Non-pigmented ciliary epithelial cell (primary cell): ENCODE results near the gene LMO3.
"Not testable (repeated sequence)": the region's sequence is repeated elsewhere in the genome, so short reads cannot be mapped to it uniquely, and the experiment has no call there.

Experiments
- DNase-seq: peaks from one replicate; pipeline ENCODE4 v3.0.0-alpha.2; 2010; ENCODE audit warnings: low read depth

Gene LMO3

DNA sequence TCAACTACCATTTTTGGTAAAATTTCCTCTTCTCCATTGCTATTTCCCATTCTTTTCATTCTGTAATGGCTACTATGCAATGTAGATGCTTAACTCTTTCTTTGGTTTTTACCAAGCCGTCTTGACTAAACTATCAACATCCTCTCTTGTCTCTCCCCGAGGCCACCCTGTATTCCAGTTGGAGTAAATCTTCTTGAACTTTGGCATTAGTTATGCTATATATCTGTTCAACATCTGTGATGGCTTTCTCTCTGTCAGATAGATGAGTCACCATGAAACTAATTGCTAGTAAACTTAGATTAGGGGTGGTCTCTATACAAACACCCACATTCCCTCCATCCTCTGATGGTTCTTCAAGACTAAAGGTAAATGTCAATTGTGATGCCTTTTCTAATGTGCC, 63.4 kb downstream of the LMO3 start:
- no peak for DNase-seq

DNA sequence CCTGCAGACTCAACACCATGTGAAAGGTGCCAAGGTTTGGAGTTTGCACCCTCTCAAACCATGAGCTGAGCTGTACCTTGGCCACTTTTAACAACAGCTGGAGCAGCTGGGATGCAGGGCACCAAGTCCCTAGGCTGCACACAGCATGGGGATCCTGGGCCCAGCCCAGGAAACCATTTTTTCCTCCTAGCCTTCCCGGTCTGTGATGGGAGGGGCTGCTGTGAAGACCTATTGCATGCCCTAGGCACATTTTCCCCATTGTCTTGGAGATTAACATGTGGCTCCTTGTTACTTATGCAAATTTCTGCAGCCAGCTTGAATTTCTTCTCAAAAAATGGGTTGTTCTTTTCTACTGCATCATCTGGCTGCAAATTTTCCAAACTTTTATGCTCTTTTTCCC, 68.3 kb downstream of the LMO3 start:
- not testable (repeated sequence) for DNase-seq

DNA sequence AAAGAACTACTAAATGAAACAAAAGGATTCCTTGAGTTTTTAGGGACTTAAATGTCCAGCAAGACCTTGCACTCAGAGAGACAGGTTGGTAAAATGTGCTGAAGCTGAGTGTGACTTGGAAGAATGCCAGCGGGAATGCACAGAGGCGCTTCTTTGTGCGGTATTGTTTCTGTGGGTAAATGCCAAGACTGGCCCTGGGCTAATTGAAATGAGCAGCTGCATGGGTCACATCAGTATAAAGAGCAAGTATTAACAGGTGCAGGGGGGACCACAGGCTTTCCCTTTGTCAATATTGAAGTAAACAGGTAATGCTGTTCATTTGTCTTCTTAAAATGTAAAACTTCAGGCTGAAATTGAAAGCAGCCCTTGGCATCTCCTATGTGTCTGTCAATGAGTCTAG, 74.3 kb downstream of the LMO3 start:
- DNase-seq: no peak

DNA sequence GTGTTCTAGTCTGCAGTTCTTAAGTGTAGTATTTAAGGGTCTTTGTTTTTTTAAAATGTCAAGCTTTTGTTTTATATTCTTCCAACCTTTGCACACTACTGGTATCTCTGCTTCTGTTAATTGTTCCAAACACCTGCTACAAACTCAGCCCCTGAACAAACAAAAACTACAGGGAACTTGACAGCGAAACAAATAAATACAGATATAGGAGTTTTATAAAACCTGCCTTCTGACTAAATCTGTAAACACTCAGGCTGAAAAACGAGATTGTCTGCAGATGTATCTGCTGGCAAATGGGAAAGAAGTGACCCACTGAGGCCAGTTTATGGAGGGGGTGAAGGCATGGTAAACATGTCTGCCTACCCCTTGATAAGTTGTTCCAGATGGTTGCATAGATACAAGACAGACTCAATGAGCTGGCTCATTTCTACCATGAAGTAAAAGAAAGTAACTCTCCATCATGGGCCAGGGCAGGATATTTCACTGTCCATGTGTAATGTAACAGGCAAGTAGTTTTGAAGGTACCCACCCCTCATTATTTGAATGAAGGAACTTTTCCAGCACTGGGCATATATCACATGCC, 75.6 kb downstream of the LMO3 start:
- DNase-seq: no peak

DNA sequence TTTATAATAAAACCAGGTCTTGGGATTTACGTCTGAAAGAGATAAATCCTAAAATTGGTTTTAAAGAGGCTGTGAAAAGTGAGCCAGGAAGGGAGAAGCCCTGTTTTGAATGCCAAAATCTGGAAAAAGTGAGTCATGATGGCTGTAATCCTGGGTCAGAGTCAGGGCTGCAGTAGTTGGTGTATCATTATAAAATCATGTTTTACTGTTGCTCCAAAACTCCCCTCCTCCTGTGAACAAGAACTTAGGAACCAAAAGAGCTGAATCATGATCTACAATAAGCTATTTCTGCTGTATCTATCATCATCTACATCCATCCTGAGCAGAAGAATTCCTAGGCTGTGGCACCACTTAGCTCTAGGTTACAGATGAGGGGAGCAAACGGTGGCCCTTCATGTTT, 79.3 kb downstream of the LMO3 start:
- peak; percentile 26 for DNase-seq

DNA sequence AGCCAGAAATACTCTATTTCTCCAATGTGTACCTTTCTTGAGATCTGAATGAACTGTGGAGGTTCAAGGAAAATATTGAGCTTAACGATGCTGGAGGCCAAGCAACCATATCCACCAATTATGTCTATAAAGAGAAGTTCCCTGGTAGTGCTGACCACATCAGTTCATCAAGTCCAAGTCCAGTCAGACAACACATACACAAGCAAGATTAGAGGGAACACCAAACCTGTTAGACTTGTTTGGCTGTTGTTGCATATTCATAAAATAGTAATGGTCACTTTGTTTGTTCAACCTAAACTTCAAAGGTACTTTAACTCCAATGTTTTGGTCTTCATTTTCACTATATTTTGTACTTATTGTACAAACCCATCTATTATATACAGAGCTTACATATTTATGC, 81.6 kb downstream of the LMO3 start:
- DNase-seq: no peak

DNA sequence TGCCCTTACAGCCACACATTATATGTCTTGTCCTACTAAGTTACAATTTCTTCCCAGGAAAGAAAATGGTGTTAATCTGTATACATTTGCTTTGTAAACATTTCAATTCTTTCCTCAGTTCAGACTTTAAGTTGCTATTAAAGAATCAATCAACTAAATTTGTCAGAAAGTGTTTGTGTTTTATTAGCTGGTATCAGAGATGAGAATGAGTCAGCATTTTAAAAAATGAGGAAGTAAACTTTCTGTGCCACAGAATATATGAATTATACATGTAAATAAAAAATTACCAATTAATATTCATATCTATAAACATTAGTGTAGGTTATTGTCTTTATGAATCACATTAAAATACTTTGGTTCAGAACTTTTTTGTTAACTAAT, 82.0 kb downstream of the LMO3 start:
- DNase-seq: no peak

DNA sequence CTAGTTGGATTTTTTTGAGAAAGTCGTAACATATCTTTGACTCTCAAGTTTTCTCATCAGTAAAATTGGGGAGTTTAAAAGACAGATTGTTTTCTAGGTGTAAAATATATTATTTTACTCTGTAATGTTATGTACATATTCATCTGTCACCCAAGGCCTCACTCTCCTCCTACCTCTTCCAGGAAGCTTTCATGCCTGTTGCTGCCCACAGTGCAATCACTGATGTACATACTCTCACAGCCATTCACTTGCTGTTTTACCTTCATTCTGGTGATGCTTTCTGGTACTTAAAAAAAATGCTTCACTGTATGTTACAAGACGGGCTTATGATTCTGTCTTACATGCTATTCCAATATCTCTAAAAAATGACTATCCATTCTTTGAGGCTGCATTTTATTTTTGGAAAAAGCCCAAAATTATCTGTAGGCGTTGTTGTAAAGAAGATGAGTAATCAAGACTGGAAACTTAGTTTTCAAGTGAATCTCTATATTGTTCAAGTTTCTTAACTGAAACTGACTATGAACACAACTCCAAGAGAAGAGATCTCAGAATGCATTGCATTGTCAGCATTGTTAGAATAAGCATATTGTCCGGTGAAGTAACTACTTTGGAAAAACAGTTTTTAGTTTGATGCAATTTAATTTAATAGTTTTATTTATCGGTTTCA, 82.5 kb downstream of the LMO3 start:
- no peak for DNase-seq

DNA sequence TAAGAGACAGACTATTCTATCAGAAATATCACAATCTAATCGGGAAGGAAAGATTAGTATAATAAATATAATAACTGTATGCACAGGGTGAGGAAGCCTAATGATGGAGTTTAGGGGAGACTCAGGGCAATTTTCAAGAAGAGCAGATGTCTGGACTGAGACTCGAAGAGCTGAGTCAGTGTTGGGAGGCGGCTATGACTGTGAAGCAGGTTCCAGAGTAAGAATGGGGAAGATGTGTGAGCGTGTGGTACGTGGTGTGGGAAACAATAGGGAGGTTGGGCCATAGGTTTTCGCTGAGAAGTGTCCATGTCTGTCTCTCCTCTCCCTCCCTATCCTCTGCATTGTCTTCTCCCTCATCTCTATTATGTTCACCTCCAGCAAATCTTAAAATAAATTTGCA, 85.6 kb downstream of the LMO3 start:
- DNase-seq: no peak

DNA sequence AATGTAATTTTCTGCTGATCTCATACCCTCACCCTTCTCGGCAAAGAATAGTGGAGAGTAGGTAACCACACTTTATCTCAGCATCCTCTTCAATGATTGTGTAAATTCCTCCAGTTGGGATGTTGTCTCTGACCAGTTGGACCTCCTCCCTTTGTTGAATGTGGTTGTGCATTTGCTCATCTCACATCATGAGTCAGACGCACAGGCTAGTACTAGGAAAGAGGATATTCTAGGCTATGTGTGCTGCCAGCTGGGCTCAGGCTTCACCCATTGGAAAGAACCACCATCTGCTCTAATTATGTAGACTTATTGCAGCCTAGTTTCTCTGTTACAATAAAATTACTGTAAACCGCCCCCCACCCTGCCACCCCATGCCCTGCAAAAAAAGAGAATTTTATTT, 90.3 kb downstream of the LMO3 start:
- DNase-seq: no peak

DNA sequence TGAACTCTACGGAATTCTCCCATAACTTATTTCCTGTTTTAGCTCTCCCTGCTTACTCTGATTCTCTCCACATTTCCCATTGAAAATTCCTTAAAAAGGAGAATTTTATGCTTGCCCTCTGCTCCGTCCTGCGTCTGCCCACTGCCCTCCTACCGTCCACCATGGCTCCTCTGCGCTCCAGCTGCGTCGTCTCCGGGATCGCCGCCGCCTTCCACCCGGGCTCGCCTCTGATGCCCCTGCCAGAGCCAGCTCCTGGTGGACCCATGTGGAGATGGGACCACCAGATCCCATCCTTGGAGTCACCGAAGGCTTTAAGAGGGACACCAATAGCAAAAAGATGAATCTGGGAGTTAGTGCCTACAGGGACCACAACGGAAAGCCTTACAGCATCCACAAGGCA, 92.7 kb downstream of the LMO3 start:
- DNase-seq: no peak

DNA sequence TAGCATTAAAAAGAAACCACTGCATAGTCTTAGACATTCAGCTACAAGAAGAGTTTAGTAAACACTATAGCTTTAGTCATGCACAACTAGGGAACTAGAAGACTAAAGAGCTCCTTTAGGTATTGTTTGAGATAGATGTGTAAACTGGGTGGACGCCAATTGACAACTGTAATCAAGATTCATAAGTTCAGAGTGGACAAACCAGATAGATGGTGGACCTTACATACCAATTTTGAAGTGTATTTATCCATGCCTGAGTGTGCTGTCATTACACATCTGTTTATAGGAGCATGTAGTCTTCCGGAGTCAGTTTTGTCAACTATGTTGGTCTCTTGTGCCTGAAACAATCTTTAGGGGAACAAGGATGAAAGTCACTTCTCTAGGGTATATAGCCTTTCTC, 96.6 kb downstream of the LMO3 start:
- no peak for DNase-seq

DNA sequence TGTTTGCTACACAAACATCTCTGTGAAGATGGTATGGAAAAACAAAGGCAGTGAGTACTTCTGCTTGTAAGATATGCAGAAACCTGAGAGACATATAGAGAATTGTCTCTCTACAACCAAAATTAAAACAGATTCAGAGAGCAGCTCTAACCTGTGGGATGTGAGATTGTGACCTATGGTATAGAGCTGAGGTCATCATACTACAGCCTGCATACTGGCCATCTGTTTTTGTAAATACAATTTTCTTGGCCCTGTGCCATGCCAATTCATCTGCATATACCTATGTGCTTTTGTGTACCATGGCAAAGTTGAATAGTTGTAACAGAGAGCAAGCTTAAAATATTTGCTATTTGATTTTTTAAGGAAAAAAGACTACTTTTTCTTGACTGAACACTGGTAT, 99.6 kb downstream of the LMO3 start:
- no peak for DNase-seq

DNA sequence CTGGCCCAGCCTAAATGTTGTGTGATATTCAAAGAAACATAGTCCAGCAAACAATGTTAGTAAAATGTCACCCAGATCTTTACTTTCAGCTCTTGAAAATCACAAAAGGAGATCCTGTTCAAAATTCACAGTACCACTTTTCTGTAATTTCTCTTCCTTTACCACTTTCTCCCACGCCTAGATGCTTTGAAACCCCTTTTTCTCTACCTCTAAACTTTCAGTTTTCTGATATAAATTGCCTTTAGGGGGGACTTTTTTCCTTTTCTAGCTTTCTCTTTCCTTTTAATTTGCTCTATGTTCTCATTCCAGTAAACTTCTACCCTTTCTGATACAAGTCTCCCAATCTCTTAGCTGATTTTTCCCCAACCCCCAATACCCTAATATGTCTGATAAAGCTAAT, 101.8 kb downstream of the LMO3 start:
- DNase-seq: no peak

DNA sequence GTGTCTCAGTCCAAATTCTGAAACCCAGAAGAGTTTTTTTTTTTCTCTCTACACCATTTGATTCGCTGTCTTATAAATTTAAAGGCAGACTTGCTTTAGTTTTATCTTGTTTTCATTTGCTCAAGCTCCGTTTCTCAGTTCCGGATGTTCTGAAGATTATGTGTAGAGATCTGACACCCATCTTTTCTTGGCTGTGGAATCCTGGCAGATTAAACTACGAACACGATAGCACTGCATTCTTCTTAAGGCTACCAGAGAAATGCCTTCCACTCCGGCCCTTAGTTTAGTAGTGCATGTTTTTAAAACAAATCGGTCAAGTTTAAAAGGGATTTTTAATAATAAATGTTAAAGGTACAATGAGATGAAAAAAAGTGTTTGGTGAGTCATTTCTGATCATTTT, 106.4 kb downstream of the LMO3 start:
- DNase-seq: no peak
